GM19438 (cell line): Measurements from ENCODE around the gene LRRC61.
"Not testable (repeated sequence)": the region's sequence is repeated elsewhere in the genome, so short reads cannot be mapped to it uniquely, and the experiment has no call there.

Experiments
- ATAC-seq: cut with Tn5 transposase; IDR thresholded peaks from one replicate; pipeline ENCODE4 v1.9.1; 2021; ENCODE audit warnings: low read depth; ENCODE audit not compliant: unreplicated experiment

The LRRC61 gene

DNA sequence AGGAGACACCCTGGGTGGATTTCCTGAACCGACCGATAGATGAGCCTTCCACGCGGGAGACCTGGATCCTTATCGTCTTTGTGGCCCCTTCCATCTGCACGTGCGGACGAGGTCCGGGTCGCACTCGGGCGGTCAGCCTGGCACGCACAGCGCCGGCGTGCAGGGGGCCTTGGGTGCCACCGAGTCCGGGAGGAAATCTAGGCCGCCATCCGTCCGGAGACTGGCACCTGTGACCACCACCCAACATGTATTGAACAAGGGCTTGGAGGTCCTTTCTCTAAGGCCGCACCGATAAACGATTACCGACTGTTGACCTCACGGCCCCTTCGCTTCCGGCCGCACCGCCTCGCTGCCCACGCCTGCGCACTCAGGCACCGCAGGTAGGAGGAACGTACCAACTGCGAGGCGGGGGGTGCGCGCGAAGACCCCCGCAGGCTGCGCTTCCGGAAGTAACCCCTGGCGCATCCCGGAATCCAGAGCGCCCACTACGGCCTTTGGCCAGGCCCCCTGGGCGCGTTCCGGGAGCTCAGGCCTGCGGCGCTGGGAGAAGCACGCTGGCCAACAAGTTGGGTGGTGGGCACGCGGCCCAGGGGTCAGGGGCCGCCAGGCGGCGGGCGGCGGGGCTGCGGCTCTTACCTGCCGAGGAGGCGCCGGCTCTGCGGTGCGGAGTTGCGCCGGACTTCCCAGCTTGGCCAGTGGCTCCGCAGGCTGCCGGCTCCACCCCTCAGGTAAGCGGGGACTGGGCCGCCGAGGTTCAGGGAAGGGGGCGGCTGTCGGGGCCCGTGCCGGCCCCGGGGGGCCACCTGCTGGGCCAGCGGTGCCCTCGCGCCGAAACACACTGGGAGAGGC, at the start of gene LRRC61, which contains the start of gene ACTR3C:
Gene LRRC61, plus strand, starts transcription at position 523 of the 849 bp plus-strand sequence. CDS start 13,507 bp downstream, outside the sequence.
Gene ACTR3C, minus strand, starts transcription at position 713 of the 849 bp plus-strand sequence. CDS start 28,249 bp downstream, outside the sequence.
- ATAC-seq = peak; percentile 58

DNA sequence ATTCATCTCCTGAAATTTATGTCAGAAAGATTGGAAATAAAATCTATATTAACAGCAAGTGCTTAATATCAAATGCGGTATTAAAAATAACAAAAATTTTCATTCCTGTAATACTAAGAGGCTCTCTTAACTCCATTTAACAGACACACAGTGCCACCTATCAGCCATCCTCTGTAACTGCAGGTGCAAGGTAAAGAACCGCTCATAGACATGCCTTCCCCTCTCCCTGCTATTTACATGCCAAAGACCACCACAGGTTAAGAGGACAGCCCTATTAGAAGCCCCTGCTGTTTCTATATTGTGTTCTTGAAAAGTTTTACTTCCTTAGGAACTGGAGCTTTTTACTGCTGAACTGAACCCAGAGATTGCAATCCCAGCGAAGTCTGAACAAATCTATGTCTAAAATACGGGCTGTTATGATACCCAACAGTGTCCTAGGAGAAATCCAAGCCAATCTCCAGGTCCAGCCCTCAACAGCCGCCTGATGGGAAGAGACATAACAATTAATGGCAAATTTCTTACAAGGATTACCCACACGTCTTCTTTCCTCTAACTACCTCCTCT, 46.9 kb upstream of the LRRC61 start:
- not testable (repeated sequence) for ATAC-seq

- ATAC-seq = not testable (repeated sequence)
Measured at GRCh38 chr7:150278383-150278782, 44.8 kb upstream of the LRRC61 start.

DNA sequence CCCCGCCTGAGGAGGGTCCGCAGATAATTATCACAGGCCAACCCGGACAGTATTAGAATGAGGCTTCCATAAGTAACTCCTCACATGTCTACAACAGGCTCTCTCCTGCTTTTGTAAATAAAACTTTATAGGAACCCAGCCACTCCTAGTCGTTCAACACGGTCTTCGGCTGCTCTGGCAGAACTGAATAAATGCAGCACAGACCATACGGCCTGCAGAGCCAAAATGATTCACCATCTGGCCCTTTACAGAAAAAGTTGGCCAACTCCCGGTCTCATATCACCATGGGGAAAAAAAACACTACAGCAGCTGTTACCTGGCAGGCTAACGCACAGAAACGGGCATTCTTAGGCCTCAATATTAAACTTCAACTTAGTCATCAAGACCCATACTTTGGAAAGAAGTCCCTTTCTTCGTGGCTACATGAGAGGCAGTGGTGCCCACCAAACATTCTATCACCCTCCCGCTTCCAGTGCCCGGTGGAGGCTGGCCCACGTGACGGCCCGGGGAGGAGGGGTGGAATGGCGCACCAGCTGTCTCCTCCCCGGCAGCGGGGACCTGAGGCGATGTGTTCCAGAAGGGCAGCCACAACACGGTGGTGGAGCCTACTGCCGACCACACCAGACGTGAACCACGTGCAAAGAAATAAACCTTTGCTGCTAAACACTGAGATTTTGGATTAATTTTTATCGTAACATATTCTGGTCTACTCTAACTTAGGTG, 41.3 kb upstream of the LRRC61 start:
- ATAC-seq = not testable (repeated sequence)

DNA sequence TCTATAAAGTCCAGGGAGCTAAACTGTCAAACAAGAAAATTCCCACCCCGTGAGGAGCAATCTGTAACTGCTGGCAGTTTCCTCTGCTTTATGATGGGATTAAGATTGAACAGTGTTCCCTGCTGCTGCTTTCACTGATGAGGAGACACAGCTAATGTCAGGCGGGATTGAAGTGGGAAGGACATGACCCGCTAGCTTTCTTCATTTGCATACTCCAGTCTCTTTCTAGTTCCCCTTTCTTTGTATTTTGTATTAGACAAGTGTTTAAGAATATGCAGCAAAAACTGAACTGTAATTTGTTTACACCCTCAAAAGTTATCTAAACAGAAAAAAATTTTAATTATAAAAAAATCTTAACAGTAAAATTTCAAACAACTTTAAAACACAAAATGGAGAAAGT, 40.0 kb upstream of the LRRC61 start:
- not testable (repeated sequence) for ATAC-seq

DNA sequence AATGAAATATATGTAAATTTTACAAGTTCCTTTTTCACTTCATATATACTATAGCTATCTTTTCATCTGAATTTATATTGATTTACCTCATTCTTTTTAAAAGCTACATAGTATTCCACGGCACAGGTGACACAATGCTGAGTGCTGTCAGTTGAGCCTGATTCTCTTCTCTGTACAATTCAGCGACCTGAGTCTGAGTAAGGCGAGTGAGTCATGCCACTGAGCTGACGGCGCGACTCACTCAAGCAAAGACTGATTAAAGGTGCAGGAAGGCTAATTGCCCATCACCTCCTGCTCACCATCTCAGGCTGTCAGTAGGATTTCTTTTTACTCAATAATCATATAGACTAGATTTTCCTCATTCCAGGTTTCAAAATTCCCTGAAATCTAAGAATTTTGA, 39.5 kb upstream of the LRRC61 start:
- ATAC-seq = not testable (repeated sequence)

GRCh38 chr7:150285849-150286754, 37.1 kb upstream of the LRRC61 start:
- ATAC-seq = not testable (repeated sequence)

GRCh38 chr7:150287815-150288214, 35.3 kb upstream of the LRRC61 start:
- not testable (repeated sequence) for ATAC-seq

DNA sequence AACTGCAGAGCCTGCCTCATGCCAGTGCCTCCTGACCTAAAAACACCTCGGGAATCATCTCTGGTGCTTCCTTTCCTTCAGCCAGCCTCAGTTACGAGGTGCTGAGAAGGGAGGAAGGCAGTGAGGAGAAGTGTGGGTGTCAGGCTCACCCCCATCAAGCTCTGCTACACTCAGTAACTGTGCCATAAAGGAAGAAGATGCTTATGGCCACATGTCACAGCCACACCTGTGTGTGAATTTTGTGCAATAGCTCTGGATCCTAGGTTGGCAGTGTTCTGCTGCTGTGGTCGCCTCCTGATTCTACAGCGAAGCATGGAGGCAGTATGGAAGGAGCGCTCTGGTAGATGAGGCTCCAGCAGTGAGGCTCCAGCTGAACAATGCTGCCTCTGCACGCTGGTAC, 34.3 kb upstream of the LRRC61 start:
- ATAC-seq = not testable (repeated sequence)

DNA sequence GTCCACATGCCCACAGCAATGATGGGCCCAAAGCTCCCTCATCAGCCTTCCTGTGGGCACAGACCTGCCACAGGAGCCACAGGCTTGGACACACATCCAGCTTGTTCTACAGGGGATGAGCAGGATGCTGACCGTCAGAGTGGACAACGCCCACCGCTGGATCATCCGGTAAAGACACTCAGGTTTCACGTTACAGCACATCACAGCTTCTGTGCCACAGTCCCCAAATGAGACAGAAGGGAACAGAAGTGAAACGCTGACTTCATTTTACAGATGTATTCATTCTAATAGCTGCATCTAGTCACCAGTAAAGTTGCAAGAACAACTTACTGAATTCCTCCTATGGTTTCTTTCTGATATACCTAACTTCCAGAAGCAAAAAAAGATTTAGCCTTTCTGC, 32.8 kb upstream of the LRRC61 start:
- ATAC-seq = not testable (repeated sequence)

DNA sequence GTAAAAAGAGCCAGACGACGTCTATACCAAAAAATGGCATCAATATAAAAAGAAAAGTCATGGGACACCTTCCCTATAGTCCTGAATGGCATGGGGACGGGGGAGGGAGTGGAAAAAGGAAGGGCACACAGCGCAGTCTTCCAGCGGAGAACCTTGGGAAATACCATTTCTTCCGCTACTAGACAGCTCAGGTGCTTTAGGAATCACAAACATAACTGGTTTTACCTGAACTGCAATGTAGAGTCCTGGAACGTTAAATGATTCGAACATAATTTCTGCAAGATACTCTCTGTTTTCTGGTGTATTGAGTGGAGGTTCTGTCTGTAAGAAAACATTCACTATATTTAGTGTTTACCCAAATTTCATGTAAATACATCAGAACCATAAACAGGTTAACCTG, 28.1 kb upstream of the LRRC61 start:
- ATAC-seq = not testable (repeated sequence)

- not testable (repeated sequence) for ATAC-seq
Measured at GRCh38 chr7:150295614-150296013, 27.5 kb upstream of the LRRC61 start.

- not testable (repeated sequence) for ATAC-seq
Measured at GRCh38 chr7:150296802-150297201, 26.4 kb upstream of the LRRC61 start.

GRCh38 chr7:150297978-150298377, 25.2 kb upstream of the LRRC61 start:
- not testable (repeated sequence) for ATAC-seq

GRCh38 chr7:150302908-150303310, 20.2 kb upstream of the LRRC61 start:
- ATAC-seq = not testable (repeated sequence)

GRCh38 chr7:150304499-150305258, 18.5 kb upstream of the LRRC61 start:
- not testable (repeated sequence) for ATAC-seq

- not testable (repeated sequence) for ATAC-seq
Measured at GRCh38 chr7:150305259-150305902, 17.8 kb upstream of the LRRC61 start.

GRCh38 chr7:150305903-150306284, 17.3 kb upstream of the LRRC61 start:
- ATAC-seq = not testable (repeated sequence)

DNA sequence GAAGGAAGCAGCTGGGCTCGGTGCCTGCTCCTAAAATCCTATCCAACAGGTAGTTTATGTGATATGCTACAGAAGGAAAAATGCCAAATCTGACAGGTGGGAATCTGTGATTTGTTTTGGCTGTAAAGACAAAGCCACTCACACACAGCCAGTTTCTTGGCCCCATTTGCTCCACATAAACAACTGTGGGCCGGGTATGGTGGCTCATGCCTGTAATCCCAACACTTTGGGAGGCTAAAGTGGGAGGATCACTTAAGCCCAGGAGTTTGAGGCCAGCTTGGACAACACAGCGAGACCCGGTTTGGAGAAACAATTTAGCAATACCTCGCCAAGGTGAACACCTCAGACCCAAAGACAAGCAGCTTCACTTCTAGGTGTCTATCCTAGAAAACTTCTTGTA, 16.8 kb upstream of the LRRC61 start:
- ATAC-seq = not testable (repeated sequence)
